Measurements from ENCODE around the gene UCMA. TPM values are rescaled to one million over a fixed set of nuclear protein-coding genes. Genes with fewer than 3 reads are reported as not detected.

UCMA gene
- total and polyA plus RNA-seq, 10 of the 15 experiments (the other 5 are each of a cell fraction or from before 2014, with no cell fraction given): 0.15 TPM; not detected in 9

DNA sequence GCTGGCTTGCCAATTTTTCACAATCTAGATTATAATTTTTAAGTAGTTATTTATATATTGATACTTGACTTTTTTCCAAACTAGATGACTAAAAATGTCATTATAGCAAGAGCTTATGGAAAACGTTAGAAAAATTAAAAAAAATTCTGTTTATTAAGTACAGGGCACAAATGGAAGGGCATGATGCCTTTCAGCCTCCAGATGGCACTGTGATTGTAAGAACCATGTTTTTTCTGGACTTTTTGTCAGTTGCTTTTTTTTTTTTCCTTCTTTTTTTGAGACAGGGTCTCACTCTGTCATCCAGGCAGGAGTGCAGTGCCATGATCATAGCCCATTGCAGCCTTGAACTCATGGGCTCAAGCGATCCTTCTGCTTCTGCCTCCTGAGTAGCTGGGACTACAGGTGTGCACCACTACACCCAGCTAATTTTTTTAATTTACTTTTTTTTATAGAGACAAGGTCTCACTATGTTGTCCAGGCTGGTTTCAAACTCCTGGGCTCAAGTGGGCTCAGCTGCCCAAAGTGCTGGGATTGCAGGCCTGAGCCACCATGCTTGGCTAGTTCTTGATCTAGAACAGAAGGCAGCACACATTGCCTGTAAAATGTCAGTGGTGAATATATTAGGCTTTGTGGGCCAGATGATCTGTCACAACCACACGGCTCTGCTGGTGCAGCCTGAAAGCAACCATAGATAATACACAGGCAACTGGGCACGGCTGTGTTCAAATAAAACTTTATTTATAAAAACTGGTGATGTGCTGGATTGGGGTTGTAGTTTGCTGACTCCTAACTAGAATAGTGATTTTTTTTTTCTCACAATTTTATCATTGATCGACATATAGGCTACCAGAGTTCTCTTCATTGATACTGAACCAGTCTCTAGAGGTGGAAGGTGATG lies 27.4 kb downstream of the UCMA start (continued):
- TF ChIP-seq ZNF384 (IDR thresholded peaks at IDR 0.05; ENCODE audit: borderline replicate concordance, low read depth, low read length) (peak; percentile 39; the same call in 1 of the 2 replicates), SUZ12 (IDR thresholded peaks at IDR 0.05; ENCODE audit: unreplicated experiment) (no peak)

DNA sequence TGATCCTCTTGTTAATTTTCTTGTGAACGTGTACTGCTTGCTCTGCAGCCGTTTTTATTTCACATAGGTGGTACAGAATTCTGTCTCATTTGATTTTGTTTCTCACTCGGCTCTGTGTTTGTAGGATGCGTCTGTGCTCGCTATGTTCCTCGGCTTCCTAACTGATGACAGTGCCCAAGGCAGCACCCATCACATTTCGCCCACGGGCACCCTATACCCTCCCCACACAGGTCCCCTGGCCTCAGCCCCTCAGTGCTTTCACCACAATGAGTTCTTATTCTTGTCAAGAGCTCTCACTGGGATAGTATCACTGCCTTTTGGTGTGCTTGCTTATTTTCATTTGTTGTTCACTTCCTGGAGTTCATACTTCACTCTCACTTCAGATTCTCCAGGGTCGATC lies 28.1 kb downstream of the UCMA start:
- 95% methylated on average over 9 of the region's 9 CpGs for WGBS (ENCODE audit: insufficient coverage, insufficient replicate concordance, low lambda C conversion rate, missing lambda C conversion rate)
- SMC1A ChIA-PET (ENCODE audit: uncharacterized antibody, unreplicated experiment): interaction anchor here (0.9 to 1.6 kb wide), 2 partner anchors 96 to 144 kb away, joined by 4 to 9 read pairs; no protein-coding TSS in a partner anchor
- FAIRE-seq (no peak), DNase-seq (ENCODE audit: low read depth, low spot score) (no peak), ATAC-seq (no peak)
- H3K4me3 ChIP-seq: no peak overlapping the region
- no peak overlapping the region for H3K4me2 ChIP-seq (ENCODE audit: control insufficient read depth, insufficient read depth)
- CTCF ChIA-PET: interaction anchor here (0.6 to 3.8 kb wide), 4 partner anchors 35 to 331 kb away, joined by 3 to 23 read pairs (median 4); no protein-coding TSS in a partner anchor
- peaks cover 2 to 9% of the 10 kb centered on the region in 2 experiments; a peak in 3 of 4 replicates for H3K36me3 ChIP-seq (ENCODE audit: control insufficient read depth in 2 of 2, insufficient read depth in 2 of 2, low read length in 1 of 2)
- intact Hi-C loops (cut with micrococcal nuclease; ENCODE audit: unreplicated experiment): loop anchor here (1.0 kb wide), 1 partner anchor 96 kb away; no protein-coding TSS in a partner anchor
- no peak overlapping the region for H2AFZ ChIP-seq (ENCODE audit: control insufficient read depth, low read depth, low read length)
- no peak overlapping the region for H3K9ac ChIP-seq (ENCODE audit: control insufficient read depth, insufficient read depth, low read length)
- no peaks in the 10 kb centered on the region for H4K20me1 ChIP-seq (ENCODE audit: control insufficient read depth, insufficient read depth)
- TF ChIP-seq CHD1 (IDR thresholded peaks at IDR 0.05; ENCODE audit: low read depth, low read length): no peak
- TF ChIP-seq, protein P1, sequence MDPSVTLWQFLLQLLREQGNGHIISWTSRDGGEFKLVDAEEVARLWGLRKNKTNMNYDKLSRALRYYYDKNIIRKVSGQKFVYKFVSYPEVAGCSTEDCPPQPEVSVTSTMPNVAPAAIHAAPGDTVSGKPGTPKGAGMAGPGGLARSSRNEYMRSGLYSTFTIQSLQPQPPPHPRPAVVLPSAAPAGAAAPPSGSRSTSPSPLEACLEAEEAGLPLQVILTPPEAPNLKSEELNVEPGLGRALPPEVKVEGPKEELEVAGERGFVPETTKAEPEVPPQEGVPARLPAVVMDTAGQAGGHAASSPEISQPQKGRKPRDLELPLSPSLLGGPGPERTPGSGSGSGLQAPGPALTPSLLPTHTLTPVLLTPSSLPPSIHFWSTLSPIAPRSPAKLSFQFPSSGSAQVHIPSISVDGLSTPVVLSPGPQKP (IDR thresholded peaks at IDR 0.05; ENCODE audit: low read depth, low read length): no peak
- TF ChIP-seq MYC (IDR thresholded peaks at IDR 0.05; ENCODE audit: insufficient read depth, insufficient read length, insufficient replicate concordance, low read length, severe bottlenecking): no peak
- no peak for TF ChIP-seq YBX1 (IDR thresholded peaks at IDR 0.05)
- no peak for TF ChIP-seq RB1 (IDR thresholded peaks at IDR 0.05; ENCODE audit: borderline replicate concordance)
- no peak for TF ChIP-seq MXI1 (IDR thresholded peaks at IDR 0.05; ENCODE audit: low read depth, low read length)
- RAD21 ChIA-PET (ENCODE audit: unreplicated experiment): interaction anchor here (0.9 kb wide), 1 partner anchor 331 kb away, joined by 3 read pairs; no protein-coding TSS in a partner anchor
- H3K4me1 ChIP-seq (ENCODE audit: control insufficient read depth, insufficient read depth, low read length): no peaks in the 10 kb centered on the region
- no peak overlapping the region for H3K27ac ChIP-seq (ENCODE audit: control insufficient read depth, insufficient read depth)
- POLR2A ChIA-PET: no interaction called here
- no TSS peak for BruUV-seq (replicated peaks)
- in situ Hi-C loops (cut with MboI): no loop called here
- H3K9me3 ChIP-seq (replicated peaks; ENCODE audit: control insufficient read depth, insufficient read depth, low read length): no peaks in the 10 kb centered on the region
- no peaks in the 10 kb centered on the region for H3K27me3 ChIP-seq (replicated peaks in 1 of 2; ENCODE audit: control insufficient read depth in 2 of 2, insufficient read depth in 2 of 2, low read length in 1 of 2)
- no peaks in the 10 kb centered on the region for H3K79me2 ChIP-seq (ENCODE audit: control insufficient read depth, insufficient read depth, low read length)
